ENCODE data around the gene SPAST. TPM values are rescaled to one million over a fixed set of nuclear protein-coding genes. Genes with fewer than 3 reads are reported as not detected.
"Not testable (repeated sequence)": the region's sequence is repeated elsewhere in the genome, so short reads cannot be mapped to it uniquely, and the experiment has no call there.

The SPAST gene
- total RNA-seq, 4 donors from 2014 or later, result 20.5 to 34.3 (median 24.8) TPM

DNA sequence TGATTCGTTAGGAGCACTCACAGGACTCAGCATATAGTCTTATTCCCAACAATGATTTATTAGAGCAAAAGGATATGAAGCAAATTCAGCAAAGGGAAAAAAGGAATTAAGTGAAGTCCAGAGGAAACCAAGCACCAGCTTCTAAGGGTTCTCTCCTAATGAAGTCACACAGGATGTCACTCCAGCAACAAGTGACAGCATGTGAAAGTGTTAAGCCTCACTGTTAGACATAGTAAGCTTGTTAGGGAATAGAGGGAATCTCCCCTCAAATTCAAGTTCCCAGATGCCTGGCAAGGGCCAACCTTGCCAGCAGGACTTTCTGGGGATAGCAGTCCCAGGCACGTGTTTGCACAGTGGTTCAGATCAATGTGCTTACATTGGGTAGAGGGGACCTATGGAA, 97.9 kb downstream of the SPAST start:
- no peak overlapping the region for H3K4me3 ChIP-seq (replicated peaks in 1 of 3)
- H3K27ac ChIP-seq, result no peak overlapping the region
- H3K27me3 ChIP-seq, result no peaks in the 10 kb centered on the region
- intact Hi-C loops (cut with DNase I), result loop anchor here (10.0 kb wide), 1 partner anchor 96 kb away; the partner anchor contains the start of gene SPAST
- no peaks in the 10 kb centered on the region for H3K36me3 ChIP-seq
- H3K9me3 ChIP-seq, result no peaks in the 10 kb centered on the region
- peaks cover under 1 to 6% of the 10 kb centered on the region in 2 donors for H3K4me1 ChIP-seq
- 64 to 66% methylated on average over 2 of the region's 2 CpGs for WGBS, 2 donors
- TF ChIP-seq CTCF (IDR thresholded peaks at IDR 0.05), result no peak
- TF ChIP-seq POLR2A (IDR thresholded peaks at IDR 0.05), result no peak
- no peak for DNase-seq

GRCh38 chr2:32164254-32164653, 100.9 kb downstream of the SPAST start:
- WGBS, 2 donors, result 89 to 91% methylated on average over 10 of the region's 10 CpGs
- not testable (repeated sequence) for H3K27ac ChIP-seq; H3K4me3 ChIP-seq (replicated peaks in 1 of 3); H3K36me3 ChIP-seq; DNase-seq; H3K9me3 ChIP-seq; H3K27me3 ChIP-seq
- peaks cover 6 to 19% of the 10 kb centered on the region in 2 donors for H3K4me1 ChIP-seq
- intact Hi-C loops (cut with DNase I), result loop anchor here (10.0 kb wide), 1 partner anchor 99 kb away; the partner anchor contains the start of gene SPAST

GRCh38 chr2:32165027-32165347, 101.6 kb downstream of the SPAST start:
- H3K4me1 ChIP-seq, result peaks cover 6 to 19% of the 10 kb centered on the region in 2 donors
- not testable (repeated sequence) for H3K9me3 ChIP-seq, H3K36me3 ChIP-seq, H3K27me3 ChIP-seq, DNase-seq
- peak overlapping the region; percentile 84 to 94 (median 93) for H3K27ac ChIP-seq
- peak overlapping the region; percentile 45 to 71 (median 61) for H3K4me3 ChIP-seq (replicated peaks in 1 of 3)
- WGBS, 2 donors, result 7 to 8% methylated on average over 13 of the region's 13 CpGs
- intact Hi-C loops (cut with DNase I), result loop anchor here (5.0 to 10.0 kb wide), 2 partner anchors 100 to 192 kb away; partner anchors contain the start of genes BIRC6 and SPAST

DNA sequence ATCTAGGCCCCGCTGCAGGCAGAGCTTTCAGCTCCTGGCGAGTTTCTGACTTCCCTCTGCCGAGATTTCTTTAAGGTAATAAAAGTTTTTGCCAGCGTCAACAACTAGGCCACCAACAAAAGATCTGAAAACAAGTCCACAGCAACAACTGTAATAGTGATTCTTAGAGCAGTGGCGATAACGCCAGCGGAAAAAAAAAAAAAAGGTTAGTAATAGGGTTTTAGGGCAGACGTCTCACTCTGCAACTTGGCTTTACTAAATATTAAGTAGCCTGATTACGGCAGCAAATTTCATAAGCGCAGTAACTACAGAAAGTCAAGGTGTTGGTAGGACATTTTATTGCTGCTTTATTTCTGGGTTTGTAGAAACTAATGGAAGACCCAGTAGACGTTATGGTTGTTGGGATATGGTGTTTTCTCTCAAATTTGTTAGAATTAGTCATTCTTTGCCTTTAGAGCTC, 102.8 kb downstream of the SPAST start:
- WGBS, 2 donors, result 4% methylated on average over 11 of the region's 11 CpGs
- intact Hi-C loops (cut with DNase I), result loop anchor here (5.0 to 10.0 kb wide), 2 partner anchors 101 to 191 kb away; partner anchors contain the start of genes BIRC6 and SPAST
- DNase-seq, result no peak
- TF ChIP-seq POLR2A (IDR thresholded peaks at IDR 0.05), result no peak
- no peak for TF ChIP-seq CTCF (IDR thresholded peaks at IDR 0.05)
- Histone ChIP-seq H3K4me1 (peaks cover 6 to 19% of the 10 kb centered on the region in 2 donors), H3K27ac (peak overlapping the region in 2 of 3 donors; percentile 72 to 94), H3K27me3 (no peaks in the 10 kb centered on the region), H3K36me3 (no peaks in the 10 kb centered on the region), H3K4me3 (replicated peaks in 1 of 3) (peak overlapping the region; percentile 45 to 71 (median 61)), H3K9me3 (no peaks in the 10 kb centered on the region)

DNA sequence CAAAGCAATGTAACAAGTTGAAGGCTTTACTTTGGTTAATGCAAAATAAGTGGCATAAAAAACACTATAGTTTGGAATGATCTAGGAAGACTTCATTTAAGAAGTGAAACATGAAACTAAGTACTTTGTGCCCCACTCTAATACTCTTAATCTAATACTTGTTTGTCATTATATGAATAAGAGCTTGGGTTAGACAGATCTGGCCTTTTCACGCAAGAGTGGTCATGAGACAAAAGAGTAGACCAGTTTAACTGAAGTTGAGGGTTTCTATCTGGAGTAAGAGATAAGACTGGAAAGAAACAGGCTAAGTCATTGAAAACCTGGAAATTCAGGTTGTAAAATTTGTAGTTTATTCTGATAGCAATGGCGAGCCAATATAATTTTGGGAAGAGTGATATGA, 105.2 kb downstream of the SPAST start:
- TF ChIP-seq POLR2A (IDR thresholded peaks at IDR 0.05) (no peak), CTCF (IDR thresholded peaks at IDR 0.05) (no peak)
- Histone ChIP-seq H3K4me1 (peaks cover 6 to 19% of the 10 kb centered on the region in 2 donors), H3K4me3 (replicated peaks in 1 of 3) (no peak overlapping the region), H3K27me3 (no peaks in the 10 kb centered on the region), H3K36me3 (no peaks in the 10 kb centered on the region), H3K27ac (no peak overlapping the region), H3K9me3 (no peaks in the 10 kb centered on the region)
- WGBS, 2 donors, result 26 to 55% methylated on average over 2 of the region's 2 CpGs
- intact Hi-C loops (cut with DNase I), result loop anchor here (5.0 to 10.0 kb wide), 2 partner anchors 104 to 189 kb away; partner anchors contain the start of genes BIRC6 and SPAST
- no peak for DNase-seq

DNA sequence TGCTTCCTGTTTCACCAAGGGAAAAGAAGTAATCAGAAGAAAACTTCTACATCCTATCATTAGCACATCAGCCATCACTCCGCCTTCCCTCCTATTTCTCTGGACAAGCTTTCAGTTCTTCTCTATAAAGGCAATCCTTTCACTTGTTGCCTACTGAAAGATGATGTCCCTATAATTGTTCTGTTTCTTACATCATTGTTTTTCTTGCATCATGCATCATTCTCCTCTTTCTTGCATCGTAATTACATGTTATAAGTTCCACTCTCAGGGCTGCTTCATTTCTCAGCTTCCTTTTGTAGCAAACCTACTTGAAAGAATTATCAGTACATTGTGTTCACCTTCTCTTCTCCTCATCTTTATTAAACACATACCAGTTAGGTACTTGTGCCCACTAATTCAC, 109.5 kb downstream of the SPAST start:
- Histone ChIP-seq H3K27me3 (no peaks in the 10 kb centered on the region), H3K36me3 (peaks cover 5 to 12% of the 10 kb centered on the region in 2 donors), H3K27ac (no peak overlapping the region), H3K4me3 (replicated peaks in 1 of 3) (no peak overlapping the region), H3K9me3 (no peaks in the 10 kb centered on the region), H3K4me1 (peaks cover 0 to 5% of the 10 kb centered on the region in 2 donors)
- WGBS, 2 donors, result 98% methylated on average over 2 of the region's 2 CpGs
- intact Hi-C loops (cut with DNase I), result no loop called here
- TF ChIP-seq POLR2A (IDR thresholded peaks at IDR 0.05), result no peak
- TF ChIP-seq CTCF (IDR thresholded peaks at IDR 0.05), result no peak
- no peak for DNase-seq
